A549 (cell line): ENCODE data around the gene BICRAL. TPM values are rescaled to one million over a fixed set of nuclear protein-coding genes. Genes with fewer than 3 reads are reported as not detected.

Experiments
- ATAC-seq, 2 experiments: fragments of 200-7000 bp in 1 of 2; fragments of >200 bp in 1 of 2; cut with Nextera tagmentation in 1 of 2; cut with Tn5 transposase in 1 of 2; 3 replicates each; pipeline versions ENCODE4 v1.8.0 to v1.9.1; 2018 to 2020; ENCODE audit warnings: mild to moderate bottlenecking in 1 of 2, moderate library complexity in 1 of 2
- CTCF ChIA-PET: fragments of 300-600 bp; sonication (Branson Sonifier 250); formaldehyde crosslinking; extraction: SDS; loops from one replicate; lab custom pipeline; 2021; ENCODE audit warnings: antibody characterized with exemption, inconsistent platforms; lab: Yijun Ruan, JAX
- POLR2A ChIA-PET: fragments of 350-600 bp; formaldehyde crosslinking; extraction: SDS; loops from one replicate; lab custom pipeline; 2021; ENCODE audit warnings: antibody characterized with exemption, inconsistent platforms; lab: Yijun Ruan, JAX
- DNase-seq, 2 experiments: peaks; one replicate each; pipeline versions ENCODE4 v3.0.0 to v3.0.0-alpha.2; 2011 to 2016; ENCODE audit warnings: low read depth in 1 of 2, low spot score in 1 of 2
- FAIRE-seq: peaks from 2 replicates; lab custom pipeline; 2011; peaks lifted over from hg19 to GRCh38; lab: Jason Lieb, UNC
- H3K27ac ChIP-seq, 2 experiments: fragments of >200 bp; sonication (Bioruptor Twin); formaldehyde crosslinking; 3 replicates each; pipeline ENCODE4 v1.5.1; 2016 to 2017
- H3K4me1 ChIP-seq: fragments of >200 bp; sonication (Bioruptor Twin); formaldehyde crosslinking; 3 replicates; pipeline ENCODE4 v1.6.1; 2016
- H3K4me2 ChIP-seq: fragments of >200 bp; sonication (Bioruptor Twin); formaldehyde crosslinking; 3 replicates; pipeline ENCODE4 v1.6.1; 2016
- H3K4me3 ChIP-seq: fragments of >200 bp; sonication (Bioruptor Twin); formaldehyde crosslinking; 3 replicates; pipeline ENCODE4 v1.5.1; 2016
- H3K9me3 ChIP-seq: fragments of >200 bp; sonication (Bioruptor Twin); formaldehyde crosslinking; 3 replicates; pipeline ENCODE4 v1.6.1; 2016
- BHLHE40 ChIP-seq: IDR thresholded peaks from 2 replicates; pipeline ENCODE4 v1.6.1; 2012; ENCODE audit warnings: low read depth, low read length, inconsistent platforms
- CBX8 ChIP-seq: fragments of 200-600 bp; sonication (generic); IDR thresholded peaks from 2 replicates; pipeline ENCODE4 v1.6.1; 2016
- EHMT2 ChIP-seq: fragments of 200-600 bp; sonication (generic); IDR thresholded peaks from 2 replicates; pipeline ENCODE4 v1.6.1; 2016; ENCODE audit warnings: antibody characterized with exemption, low read depth, mild to moderate bottlenecking, moderate library complexity
- FOSB ChIP-seq: fragments of 250-450 bp; sonication (Bioruptor Pico); IDR thresholded peaks from 2 replicates; pipeline ENCODE4 v1.5.0; 2020; ENCODE audit warnings: mild to moderate bottlenecking, moderate library complexity
- FOSL2 ChIP-seq, 2 experiments: fragments of 450-650 bp in 1 of 2; fragments of >200 bp in 1 of 2; sonication (Bioruptor Twin) in 1 of 2; formaldehyde crosslinking; IDR thresholded peaks; 2 replicates each; pipeline versions ENCODE4 v1.5.0 to v1.6.1; 2016 to 2020; ENCODE audit warnings: mild to moderate bottlenecking in 1 of 2, moderate library complexity in 1 of 2
- GATA3 ChIP-seq: IDR thresholded peaks from 2 replicates; pipeline ENCODE4 v1.6.1; 2012; ENCODE audit warnings: borderline replicate concordance
- HOXB13 ChIP-seq: fragments of 250-450 bp; sonication (Bioruptor Pico); IDR thresholded peaks from 2 replicates; pipeline ENCODE4 v1.5.0; 2020; ENCODE audit warnings: low read depth, mild to moderate bottlenecking, moderate library complexity
- JUN ChIP-seq, 2 experiments: fragments of >200 bp; sonication (Bioruptor Twin); formaldehyde crosslinking; IDR thresholded peaks; 2 replicates in 1 of 2; 3 replicates in 1 of 2; pipeline ENCODE4 v1.6.1; 2016 to 2017
- KDM5A ChIP-seq: fragments of 200-600 bp; sonication (generic); IDR thresholded peaks from 2 replicates; pipeline ENCODE4 v1.6.1; 2016; ENCODE audit warnings: antibody characterized with exemption, mild to moderate bottlenecking
- MAX ChIP-seq: IDR thresholded peaks from 2 replicates; pipeline ENCODE4 v1.6.1; 2012
- MAZ ChIP-seq: fragments of 150-350 bp; IDR thresholded peaks from 2 replicates; pipeline ENCODE4 v1.6.1; 2014; ENCODE audit warnings: antibody characterized with exemption, low read depth, low read length, borderline replicate concordance
- NFE2L2 ChIP-seq: fragments of 150-350 bp; conservative IDR thresholded peaks from 2 replicates; pipeline ENCODE4 v1.6.1; 2014; ENCODE audit warnings: low read length
- NPAS2 ChIP-seq: fragments of 250-450 bp; sonication (Bioruptor Pico); IDR thresholded peaks from 2 replicates; pipeline ENCODE4 v1.8.0; 2022; ENCODE audit warnings: mild to moderate bottlenecking, moderate library complexity, borderline replicate concordance
- PHF8 ChIP-seq: fragments of 200-600 bp; sonication (generic); IDR thresholded peaks from 2 replicates; pipeline ENCODE4 v1.6.1; 2016; ENCODE audit warnings: low read depth, mild to moderate bottlenecking, antibody characterized with exemption, moderate library complexity, borderline replicate concordance
- RARB ChIP-seq: fragments of 250-450 bp; sonication (Bioruptor Pico); IDR thresholded peaks from 2 replicates; pipeline ENCODE4 v1.8.0; 2021; ENCODE audit warnings: mild to moderate bottlenecking, moderate library complexity
- RFX5 ChIP-seq: fragments of 450-650 bp; IDR thresholded peaks from 2 replicates; pipeline ENCODE4 v1.7.1; 2014; ENCODE audit warnings: antibody characterized with exemption, mild to moderate bottlenecking, moderate library complexity
- RNF2 ChIP-seq: fragments of 200-600 bp; sonication (generic); IDR thresholded peaks from 2 replicates; pipeline ENCODE4 v1.6.1; 2016; ENCODE audit warnings: low read depth, mild to moderate bottlenecking, antibody characterized with exemption, moderate library complexity, borderline replicate concordance
- SMC3 ChIP-seq: fragments of >200 bp; sonication (Bioruptor Twin); formaldehyde crosslinking; IDR thresholded peaks from 3 replicates; pipeline ENCODE4 v1.6.1; 2018; ENCODE audit warnings: inconsistent platforms
- TP53 ChIP-seq: fragments of 250-450 bp; sonication (Bioruptor Pico); IDR thresholded peaks from 2 replicates; pipeline ENCODE4 v1.5.0; 2021; ENCODE audit warnings: mild to moderate bottlenecking, moderate library complexity
- ZNF302 ChIP-seq: fragments of 250-450 bp; sonication (Bioruptor Pico); IDR thresholded peaks from 2 replicates; pipeline ENCODE4 v1.9.0; 2021; ENCODE audit warnings: inconsistent platforms, mild to moderate bottlenecking, moderate library complexity
- WGBS: methylation state at CpG from one replicate; pipeline ENCODE4 v1.1.6; 2017; ENCODE audit errors: missing lambda C conversion rate; 5-methylcytosine and 5-hydroxymethylcytosine counted together
- polyA plus RNA-seq, 4 experiments: library from polyadenylated mRNA; depleted of rRNA in 3 of 4; stranded (reverse); fragments of >200 nt; fragmentation: RNase III in 1 of 4; extraction: RNeasy Plus Mini Kit Qiagen cat#74134 plus additional on column Dnase treatment in 1 of 4; gene quantifications; 2 replicates in 3 of 4; 3 replicates in 1 of 4; pipeline ENCODE4 v1.2.3, GENCODE V29; 2011 to 2017
- TF ChIP-seq, protein P1 (sequence below): fragments of >200 bp; sonication (Bioruptor Twin); formaldehyde crosslinking; IDR thresholded peaks from 3 replicates; pipeline ENCODE4 v1.5.1; 2016
- TF ChIP-seq, protein P2 (sequence below): fragments of 250-450 bp; sonication (Bioruptor Pico); IDR thresholded peaks from 2 replicates; pipeline ENCODE4 v1.5.0; 2021; ENCODE audit warnings: mild to moderate bottlenecking, moderate library complexity, borderline replicate concordance

BICRAL gene
- polyA plus RNA-seq, 2 of the 4 experiments (the other 2 are of a cell fraction) = 3.3 to 8.6 TPM

- no peak for DNase-seq
- TF ChIP-seq ZNF302 (no peak), SMC3 (no peak), RFX5 (no peak), HOXB13 (no peak), PHF8 (no peak), FOSB (CRISPR knock-in tag) (no peak), MAX (no peak), NFE2L2 (no peak), EHMT2 (no peak), KDM5A (no peak)
- TF ChIP-seq, protein P1, sequence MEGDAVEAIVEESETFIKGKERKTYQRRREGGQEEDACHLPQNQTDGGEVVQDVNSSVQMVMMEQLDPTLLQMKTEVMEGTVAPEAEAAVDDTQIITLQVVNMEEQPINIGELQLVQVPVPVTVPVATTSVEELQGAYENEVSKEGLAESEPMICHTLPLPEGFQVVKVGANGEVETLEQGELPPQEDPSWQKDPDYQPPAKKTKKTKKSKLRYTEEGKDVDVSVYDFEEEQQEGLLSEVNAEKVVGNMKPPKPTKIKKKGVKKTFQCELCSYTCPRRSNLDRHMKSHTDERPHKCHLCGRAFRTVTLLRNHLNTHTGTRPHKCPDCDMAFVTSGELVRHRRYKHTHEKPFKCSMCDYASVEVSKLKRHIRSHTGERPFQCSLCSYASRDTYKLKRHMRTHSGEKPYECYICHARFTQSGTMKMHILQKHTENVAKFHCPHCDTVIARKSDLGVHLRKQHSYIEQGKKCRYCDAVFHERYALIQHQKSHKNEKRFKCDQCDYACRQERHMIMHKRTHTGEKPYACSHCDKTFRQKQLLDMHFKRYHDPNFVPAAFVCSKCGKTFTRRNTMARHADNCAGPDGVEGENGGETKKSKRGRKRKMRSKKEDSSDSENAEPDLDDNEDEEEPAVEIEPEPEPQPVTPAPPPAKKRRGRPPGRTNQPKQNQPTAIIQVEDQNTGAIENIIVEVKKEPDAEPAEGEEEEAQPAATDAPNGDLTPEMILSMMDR = no peak
- Histone ChIP-seq H3K4me2 (no peak overlapping the region), H3K4me3 (no peak overlapping the region), H3K9me3 (no peaks in the 10 kb centered on the region), H3K27ac (no peak overlapping the region), H3K4me1 (no peaks in the 10 kb centered on the region; the same call in 2 of the 3 replicates)
- 41% methylated on average over 4 of the region's 4 CpGs for WGBS
- FAIRE-seq = no peak
- no peak for ATAC-seq
- CTCF ChIA-PET = interaction anchor here (1.1 to 1.8 kb wide), 2 partner anchors 13 to 15 kb away, joined by 5 to 7 read pairs; no protein-coding TSS in a partner anchor
- POLR2A ChIA-PET = no interaction called here
Observed at GRCh38 chr6:42914546-42914945, 132.7 kb downstream of the BICRAL start.

DNA sequence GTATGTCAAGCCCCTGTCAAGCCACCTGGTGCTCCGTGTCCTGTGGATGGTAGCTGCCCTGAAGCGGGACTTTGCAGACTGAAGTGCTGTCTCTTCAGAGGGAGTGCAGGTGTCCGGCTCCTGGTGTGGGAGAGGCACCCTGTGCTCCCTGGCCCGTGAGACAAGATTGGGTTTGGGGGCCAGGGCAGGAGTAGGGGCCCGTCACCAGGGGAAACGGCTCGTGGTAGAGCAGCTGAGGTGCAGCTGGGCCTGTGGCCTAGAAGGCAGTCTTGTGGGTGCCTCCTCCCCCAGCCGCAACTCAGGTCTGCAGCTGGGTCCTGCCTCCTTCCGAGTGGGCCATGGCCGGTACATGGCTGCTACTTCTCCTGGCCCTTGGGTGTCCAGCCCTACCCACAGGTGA is 133.9 kb downstream of the BICRAL start, which contains the start of gene PTCRA:
Gene PTCRA (plus strand): TSS at position 322 of the 400 bp plus-strand sequence. CDS start 17 bp downstream, at position 339.
- CTCF ChIA-PET = interaction anchor here (1.1 to 1.8 kb wide), 2 partner anchors 14 to 16 kb away, joined by 5 to 7 read pairs; no protein-coding TSS in a partner anchor
- no peak for FAIRE-seq
- WGBS = 85% methylated on average over 7 of the region's 10 CpGs
- no peak within 1 kb of the TSS for H3K4me2 ChIP-seq
- no peak within 1 kb of the TSS for H3K27ac ChIP-seq
- POLR2A ChIA-PET = no interaction called here
- H3K4me3 ChIP-seq = no peak within 1 kb of the TSS
- TF ChIP-seq, protein P2, sequence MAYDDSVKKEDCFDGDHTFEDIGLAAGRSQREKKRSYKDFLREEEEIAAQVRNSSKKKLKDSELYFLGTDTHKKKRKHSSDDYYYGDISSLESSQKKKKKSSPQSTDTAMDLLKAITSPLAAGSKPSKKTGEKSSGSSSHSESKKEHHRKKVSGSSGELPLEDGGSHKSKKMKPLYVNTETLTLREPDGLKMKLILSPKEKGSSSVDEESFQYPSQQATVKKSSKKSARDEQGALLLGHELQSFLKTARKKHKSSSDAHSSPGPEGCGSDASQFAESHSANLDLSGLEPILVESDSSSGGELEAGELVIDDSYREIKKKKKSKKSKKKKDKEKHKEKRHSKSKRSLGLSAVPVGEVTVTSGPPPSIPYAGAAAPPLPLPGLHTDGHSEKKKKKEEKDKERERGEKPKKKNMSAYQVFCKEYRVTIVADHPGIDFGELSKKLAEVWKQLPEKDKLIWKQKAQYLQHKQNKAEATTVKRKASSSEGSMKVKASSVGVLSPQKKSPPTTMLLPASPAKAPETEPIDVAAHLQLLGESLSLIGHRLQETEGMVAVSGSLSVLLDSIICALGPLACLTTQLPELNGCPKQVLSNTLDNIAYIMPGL (CRISPR knock-in tag) = no peak
- no peak for TF ChIP-seq PHF8
- TF ChIP-seq TP53 (CRISPR knock-in tag) = no peak
- TF ChIP-seq JUN (IDR thresholded peaks at IDR 0.05) = no peak
- no peak for TF ChIP-seq FOSB (CRISPR knock-in tag)
- TF ChIP-seq KDM5A = no peak
- TF ChIP-seq GATA3 = no peak
- no peak for TF ChIP-seq CBX8
- TF ChIP-seq NFE2L2 = no peak
- no peak for TF ChIP-seq RFX5
- TF ChIP-seq NPAS2 (CRISPR knock-in tag) = no peak
- TF ChIP-seq RARB (CRISPR knock-in tag) = no peak
- no peak for TF ChIP-seq BHLHE40
- no peak for TF ChIP-seq ZNF302
- no peak for TF ChIP-seq RNF2
- TF ChIP-seq MAZ = no peak
- TF ChIP-seq FOSL2 (IDR thresholded peaks at IDR 0.05) = no peak
- TF ChIP-seq FOSL2 (CRISPR knock-in tag; IDR thresholded peaks at IDR 0.05) = no peak
- H3K4me1 ChIP-seq = peaks cover 3% of the 10 kb centered on the region; the same call in 1 of the 3 replicates
- DNase-seq = no peak
- peak in 1 of 2 experiments; percentile 34; a peak in 1 of 6 replicates for ATAC-seq
- no peaks in the 10 kb centered on the region for H3K9me3 ChIP-seq
